Neural cell (in vitro differentiated cells): ENCODE measurements around the gene SUMF1. TPM values are rescaled to one million over a fixed set of nuclear protein-coding genes. Genes with fewer than 3 reads are reported as not detected.

ENCODE experiments used
- H2AFZ ChIP-seq: fragments of 200-600, 300-800 bp; sonication (generic), shearing (Covaris generic); 2 replicates; pipeline ENCODE4 v1.6.0; 2014; ENCODE audit warnings: low read depth, mild to moderate bottlenecking, antibody characterized with exemption, low read length, moderate library complexity
- H3F3A ChIP-seq: fragments of 200-600 bp; shearing (Covaris generic); 2 replicates; pipeline ENCODE4 v1.6.1; 2016; ENCODE audit warnings: mild to moderate bottlenecking, moderate library complexity, mixed read lengths, antibody characterized with exemption, low read length; ENCODE audit not compliant: insufficient read depth, poor library complexity, severe bottlenecking
- H3K27ac ChIP-seq: fragments of 200-600, 300-800 bp; sonication (generic), shearing (Covaris generic); 2 replicates; pipeline ENCODE4 v1.5.1; 2014; ENCODE audit warnings: mild to moderate bottlenecking, low read length, moderate library complexity
- H3K27me3 ChIP-seq: fragments of 300-800, 200-600 bp; sonication (generic), shearing (Covaris generic); 2 replicates; pipeline ENCODE4 v1.6.0; 2014; ENCODE audit warnings: mild to moderate bottlenecking, low read depth, low read length, moderate library complexity; ENCODE audit not compliant: insufficient read depth
- H3K36me3 ChIP-seq: fragments of 300-800, 200-600 bp; sonication (generic), shearing (Covaris generic); 2 replicates; pipeline ENCODE4 v1.5.1; 2014; ENCODE audit warnings: mild to moderate bottlenecking, antibody characterized with exemption, low read length, moderate library complexity; ENCODE audit not compliant: insufficient read depth
- H3K4me2 ChIP-seq: fragments of 300-800, 200-600 bp; sonication (generic), shearing (Covaris generic); 2 replicates; pipeline ENCODE4 v1.6.0; 2014; ENCODE audit warnings: mild to moderate bottlenecking, low read length
- H3K4me3 ChIP-seq: fragments of 300-800, 200-600 bp; sonication (generic), shearing (Covaris generic); 2 replicates; pipeline ENCODE4 v1.5.1; 2014; ENCODE audit warnings: mild to moderate bottlenecking, low read length, moderate library complexity
- H3K79me2 ChIP-seq: fragments of 200-600 bp; shearing (Covaris generic); replicated peaks from 2 replicates; pipeline ENCODE4 v1.6.0; 2014; ENCODE audit warnings: mild to moderate bottlenecking, low read length, moderate library complexity; ENCODE audit not compliant: insufficient read depth
- H3K9ac ChIP-seq: fragments of 300-800, 200-600 bp; sonication (generic), shearing (Covaris generic); 2 replicates; pipeline ENCODE4 v1.6.1; 2016; ENCODE audit warnings: mild to moderate bottlenecking, low read length, mixed read lengths
- H3K9me2 ChIP-seq: fragments of 200-600 bp; shearing (Covaris generic); 2 replicates; pipeline ENCODE4 v1.6.1; 2016; ENCODE audit warnings: mild to moderate bottlenecking, low read length, mixed read lengths; ENCODE audit not compliant: insufficient read depth
- H3K9me3 ChIP-seq: fragments of 200-600, 300-800 bp; sonication (generic), shearing (Covaris generic); 2 replicates; pipeline ENCODE4 v1.6.1; 2016; ENCODE audit warnings: mild to moderate bottlenecking, mixed run types, low read length, moderate library complexity, mixed read lengths
- H4K20me1 ChIP-seq: fragments of 200-600 bp; shearing (Covaris generic); 2 replicates; pipeline ENCODE4 v1.6.1; 2016; ENCODE audit warnings: mild to moderate bottlenecking, mixed run types; ENCODE audit not compliant: insufficient read depth
- EP300 ChIP-seq: fragments of 450-650 bp; conservative IDR thresholded peaks from 2 replicates; pipeline ENCODE4 v1.6.1; 2014; ENCODE audit warnings: antibody characterized with exemption, mild to moderate bottlenecking, moderate library complexity; ENCODE audit not compliant: poor library complexity, severe bottlenecking
- EZH2 ChIP-seq: fragments of 200-600, 300-800 bp; shearing (Covaris generic), sonication (generic); IDR thresholded peaks from 2 replicates; pipeline ENCODE4 v1.6.1; 2014; ENCODE audit warnings: antibody characterized with exemption, low read length, borderline replicate concordance, mild to moderate bottlenecking; ENCODE audit not compliant: insufficient read depth, poor library complexity, severe bottlenecking
- MXI1 ChIP-seq: fragments of 450-650 bp; conservative IDR thresholded peaks from 2 replicates; pipeline ENCODE4 v1.6.1; 2014; ENCODE audit warnings: antibody characterized with exemption, mild to moderate bottlenecking; ENCODE audit not compliant: poor library complexity, severe bottlenecking
- POLR2AphosphoS5 ChIP-seq: IDR thresholded peaks from 2 replicates; pipeline ENCODE4 v1.6.1; 2012
- RAD21 ChIP-seq: fragments of 450-650 bp; conservative IDR thresholded peaks from 2 replicates; pipeline ENCODE4 v1.6.1; 2014; ENCODE audit warnings: antibody characterized with exemption, mild to moderate bottlenecking, moderate library complexity
- SMC3 ChIP-seq: fragments of 450-650 bp; conservative IDR thresholded peaks from 2 replicates; pipeline ENCODE4 v1.6.1; 2014; ENCODE audit warnings: antibody characterized with exemption, mild to moderate bottlenecking, moderate library complexity; ENCODE audit not compliant: poor library complexity
- TAF1 ChIP-seq: IDR thresholded peaks from 2 replicates; pipeline ENCODE4 v1.6.1; 2012; ENCODE audit warnings: low read depth
- polyA plus RNA-seq: library from polyadenylated mRNA; depleted of rRNA; stranded (reverse); fragments of >200 nt; gene quantifications from 2 replicates; pipeline ENCODE4 v1.2.3, GENCODE V29; 2014
- TF ChIP-seq, protein P1 (sequence below): IDR thresholded peaks from 2 replicates; pipeline ENCODE4 v1.6.1; 2012; ENCODE audit warnings: borderline replicate concordance
- TF ChIP-seq, protein P2 (sequence below): fragments of 450-650 bp; IDR thresholded peaks from 2 replicates; pipeline ENCODE4 v1.5.1; 2014; ENCODE audit warnings: antibody characterized with exemption, mild to moderate bottlenecking, moderate library complexity; ENCODE audit not compliant: poor library complexity, severe bottlenecking

The SUMF1 gene
- polyA plus RNA-seq, 1 donor from 2014 or later, result 3.6 TPM

DNA sequence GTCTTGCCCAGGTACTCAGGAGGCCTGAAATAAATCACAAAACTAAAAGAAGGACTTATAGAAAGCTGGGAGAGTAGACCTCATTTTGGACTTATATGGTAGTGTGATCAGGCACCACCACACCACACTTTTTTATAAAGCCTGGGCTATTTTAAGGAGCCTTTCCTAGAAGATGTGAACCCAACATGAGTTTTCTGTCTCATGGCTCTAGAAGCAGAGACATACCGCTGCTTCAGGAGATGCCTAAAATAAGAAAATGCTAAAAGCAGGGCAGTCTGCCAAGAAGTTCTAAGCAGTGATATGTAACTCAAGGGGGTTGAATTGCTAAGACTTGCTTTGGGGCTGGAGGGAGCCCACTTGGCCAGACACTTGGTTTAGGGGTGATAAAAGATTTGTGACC, 49.6 kb downstream of the SUMF1 start:
- Histone ChIP-seq H3K9me3 (no peaks in the 10 kb centered on the region), H3F3A (no peaks in the 10 kb centered on the region), H3K27ac (no peak overlapping the region), H3K9me2 (no peaks in the 10 kb centered on the region), H4K20me1 (no peaks in the 10 kb centered on the region), H3K9ac (no peak overlapping the region), H3K4me2 (no peak overlapping the region), H3K4me3 (no peak overlapping the region), H3K27me3 (no peaks in the 10 kb centered on the region), H3K36me3 (no peaks in the 10 kb centered on the region), H3K79me2 (no peaks in the 10 kb centered on the region), H2AFZ (no peak overlapping the region)
- TF ChIP-seq EP300 (no peak), SMC3 (no peak), RAD21 (no peak), POLR2AphosphoS5 (no peak)
- TF ChIP-seq, protein P1, sequence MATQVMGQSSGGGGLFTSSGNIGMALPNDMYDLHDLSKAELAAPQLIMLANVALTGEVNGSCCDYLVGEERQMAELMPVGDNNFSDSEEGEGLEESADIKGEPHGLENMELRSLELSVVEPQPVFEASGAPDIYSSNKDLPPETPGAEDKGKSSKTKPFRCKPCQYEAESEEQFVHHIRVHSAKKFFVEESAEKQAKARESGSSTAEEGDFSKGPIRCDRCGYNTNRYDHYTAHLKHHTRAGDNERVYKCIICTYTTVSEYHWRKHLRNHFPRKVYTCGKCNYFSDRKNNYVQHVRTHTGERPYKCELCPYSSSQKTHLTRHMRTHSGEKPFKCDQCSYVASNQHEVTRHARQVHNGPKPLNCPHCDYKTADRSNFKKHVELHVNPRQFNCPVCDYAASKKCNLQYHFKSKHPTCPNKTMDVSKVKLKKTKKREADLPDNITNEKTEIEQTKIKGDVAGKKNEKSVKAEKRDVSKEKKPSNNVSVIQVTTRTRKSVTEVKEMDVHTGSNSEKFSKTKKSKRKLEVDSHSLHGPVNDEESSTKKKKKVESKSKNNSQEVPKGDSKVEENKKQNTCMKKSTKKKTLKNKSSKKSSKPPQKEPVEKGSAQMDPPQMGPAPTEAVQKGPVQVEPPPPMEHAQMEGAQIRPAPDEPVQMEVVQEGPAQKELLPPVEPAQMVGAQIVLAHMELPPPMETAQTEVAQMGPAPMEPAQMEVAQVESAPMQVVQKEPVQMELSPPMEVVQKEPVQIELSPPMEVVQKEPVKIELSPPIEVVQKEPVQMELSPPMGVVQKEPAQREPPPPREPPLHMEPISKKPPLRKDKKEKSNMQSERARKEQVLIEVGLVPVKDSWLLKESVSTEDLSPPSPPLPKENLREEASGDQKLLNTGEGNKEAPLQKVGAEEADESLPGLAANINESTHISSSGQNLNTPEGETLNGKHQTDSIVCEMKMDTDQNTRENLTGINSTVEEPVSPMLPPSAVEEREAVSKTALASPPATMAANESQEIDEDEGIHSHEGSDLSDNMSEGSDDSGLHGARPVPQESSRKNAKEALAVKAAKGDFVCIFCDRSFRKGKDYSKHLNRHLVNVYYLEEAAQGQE, result no peak
- TF ChIP-seq, protein P2, sequence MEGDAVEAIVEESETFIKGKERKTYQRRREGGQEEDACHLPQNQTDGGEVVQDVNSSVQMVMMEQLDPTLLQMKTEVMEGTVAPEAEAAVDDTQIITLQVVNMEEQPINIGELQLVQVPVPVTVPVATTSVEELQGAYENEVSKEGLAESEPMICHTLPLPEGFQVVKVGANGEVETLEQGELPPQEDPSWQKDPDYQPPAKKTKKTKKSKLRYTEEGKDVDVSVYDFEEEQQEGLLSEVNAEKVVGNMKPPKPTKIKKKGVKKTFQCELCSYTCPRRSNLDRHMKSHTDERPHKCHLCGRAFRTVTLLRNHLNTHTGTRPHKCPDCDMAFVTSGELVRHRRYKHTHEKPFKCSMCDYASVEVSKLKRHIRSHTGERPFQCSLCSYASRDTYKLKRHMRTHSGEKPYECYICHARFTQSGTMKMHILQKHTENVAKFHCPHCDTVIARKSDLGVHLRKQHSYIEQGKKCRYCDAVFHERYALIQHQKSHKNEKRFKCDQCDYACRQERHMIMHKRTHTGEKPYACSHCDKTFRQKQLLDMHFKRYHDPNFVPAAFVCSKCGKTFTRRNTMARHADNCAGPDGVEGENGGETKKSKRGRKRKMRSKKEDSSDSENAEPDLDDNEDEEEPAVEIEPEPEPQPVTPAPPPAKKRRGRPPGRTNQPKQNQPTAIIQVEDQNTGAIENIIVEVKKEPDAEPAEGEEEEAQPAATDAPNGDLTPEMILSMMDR, result no peak

DNA sequence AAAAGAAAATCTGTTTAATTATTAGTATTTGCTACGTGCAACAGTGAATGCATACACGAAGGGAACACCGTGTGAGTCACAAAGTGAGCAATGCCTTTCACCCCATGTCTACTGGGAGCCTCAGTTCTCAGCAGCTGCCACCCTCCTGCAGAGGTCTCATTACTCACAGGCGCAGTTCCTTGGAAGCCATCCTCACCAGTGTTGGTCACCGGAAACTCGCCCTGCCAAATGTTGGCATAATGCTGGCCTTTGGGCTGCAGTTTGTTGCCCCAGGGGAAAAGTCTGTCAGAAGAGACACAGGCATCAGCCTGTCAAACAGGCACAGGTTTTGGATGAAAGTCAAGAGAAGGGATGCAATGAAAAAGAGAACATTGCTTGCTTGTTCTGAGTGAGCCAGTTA, 50.1 kb downstream of the SUMF1 start:
- H3F3A ChIP-seq, result no peaks in the 10 kb centered on the region
- H3K4me2 ChIP-seq, result no peak overlapping the region
- no peak overlapping the region for H2AFZ ChIP-seq
- no peak overlapping the region for H3K27ac ChIP-seq
- no peaks in the 10 kb centered on the region for H3K79me2 ChIP-seq
- H3K9me2 ChIP-seq, result no peaks in the 10 kb centered on the region
- H3K9ac ChIP-seq, result no peak overlapping the region
- H3K36me3 ChIP-seq, result no peaks in the 10 kb centered on the region
- H4K20me1 ChIP-seq, result no peaks in the 10 kb centered on the region
- TF ChIP-seq MXI1, result no peak
- no peak for TF ChIP-seq EP300
- no peak for TF ChIP-seq SMC3
- TF ChIP-seq EZH2, result no peak
- no peak for TF ChIP-seq RAD21
- TF ChIP-seq TAF1, result no peak
- TF ChIP-seq POLR2AphosphoS5, result no peak
- no peak overlapping the region for H3K4me3 ChIP-seq
- no peaks in the 10 kb centered on the region for H3K9me3 ChIP-seq
- no peaks in the 10 kb centered on the region for H3K27me3 ChIP-seq
